HG02938 (cell line): ENCODE data around the gene PI4KA.

ENCODE experiments used
- ATAC-seq: cut with Tn5 transposase; IDR thresholded peaks from one replicate; pipeline ENCODE4 v1.9.1; 2021; ENCODE audit warnings: mild to moderate bottlenecking, moderate library complexity; ENCODE audit not compliant: unreplicated experiment

Gene PI4KA

DNA sequence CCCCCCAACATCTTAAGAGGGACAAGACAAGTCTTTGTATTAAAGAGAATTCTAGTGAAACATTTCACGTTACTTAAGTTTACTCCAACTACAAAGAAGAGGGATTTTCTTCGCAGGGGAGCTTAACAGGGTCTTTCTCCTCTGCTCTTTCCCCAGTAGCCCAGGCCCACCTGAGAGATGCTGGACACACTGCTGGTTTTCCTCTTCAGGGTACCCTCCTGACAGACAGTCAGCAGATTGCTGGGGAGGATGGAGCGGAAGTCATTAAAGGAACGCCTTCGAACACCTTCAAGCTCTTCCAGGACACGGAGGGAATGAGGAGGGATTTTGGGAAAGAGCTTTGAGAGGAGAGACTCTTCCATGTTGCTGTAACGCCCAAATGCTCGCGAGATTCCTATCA, 39.1 kb downstream of the PI4KA start:
- no peak for ATAC-seq

GRCh38 chr22:20818471-20818870, 40.1 kb downstream of the PI4KA start:
- no peak for ATAC-seq

DNA sequence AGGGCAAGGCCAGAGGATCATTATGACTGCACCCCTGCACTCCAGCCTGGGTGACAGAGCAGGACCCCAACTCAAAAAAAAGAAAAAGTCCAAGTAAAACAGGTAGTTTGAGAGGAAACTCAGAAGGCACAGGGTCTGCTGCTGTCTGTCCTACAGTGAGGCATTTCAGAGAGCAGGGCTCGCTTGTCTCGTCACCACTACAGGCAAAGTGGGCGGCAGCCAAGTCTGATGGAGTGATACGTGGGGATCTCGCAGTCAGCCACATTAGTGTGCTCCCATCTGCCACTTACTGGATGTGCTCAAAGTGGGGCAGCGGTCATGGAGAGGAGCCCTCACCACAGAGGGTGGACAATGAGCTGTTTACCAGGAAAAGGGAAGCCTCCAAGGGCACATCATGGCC, 42.1 kb downstream of the PI4KA start:
- ATAC-seq: no peak

DNA sequence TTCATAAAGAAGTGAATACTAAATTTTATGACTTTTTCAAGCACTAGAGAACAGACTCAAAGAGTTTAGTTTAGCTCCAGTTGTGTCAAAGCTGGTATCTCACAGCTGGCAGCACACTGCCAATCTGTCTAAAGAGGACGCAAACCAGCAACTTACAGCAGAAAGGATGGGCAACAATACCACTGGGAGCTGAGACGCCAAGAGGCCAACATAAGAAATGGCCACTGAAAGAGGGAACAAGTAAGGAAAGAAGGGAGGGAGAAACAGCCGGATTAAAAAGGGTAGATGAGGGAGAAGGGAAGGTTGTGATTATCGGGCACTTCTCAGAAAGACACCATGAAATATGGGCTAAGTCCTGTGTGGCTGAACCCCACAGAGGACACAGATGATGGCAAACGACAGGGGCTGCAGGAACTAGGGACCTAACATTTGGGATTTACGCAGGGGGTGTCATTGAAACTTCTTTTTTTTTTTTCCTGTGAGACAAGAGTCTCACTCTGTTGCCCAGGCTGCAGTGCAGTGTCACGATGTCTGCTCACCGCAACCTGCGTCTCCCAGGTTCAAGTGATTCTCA, 43.0 kb downstream of the PI4KA start:
- no peak for ATAC-seq

DNA sequence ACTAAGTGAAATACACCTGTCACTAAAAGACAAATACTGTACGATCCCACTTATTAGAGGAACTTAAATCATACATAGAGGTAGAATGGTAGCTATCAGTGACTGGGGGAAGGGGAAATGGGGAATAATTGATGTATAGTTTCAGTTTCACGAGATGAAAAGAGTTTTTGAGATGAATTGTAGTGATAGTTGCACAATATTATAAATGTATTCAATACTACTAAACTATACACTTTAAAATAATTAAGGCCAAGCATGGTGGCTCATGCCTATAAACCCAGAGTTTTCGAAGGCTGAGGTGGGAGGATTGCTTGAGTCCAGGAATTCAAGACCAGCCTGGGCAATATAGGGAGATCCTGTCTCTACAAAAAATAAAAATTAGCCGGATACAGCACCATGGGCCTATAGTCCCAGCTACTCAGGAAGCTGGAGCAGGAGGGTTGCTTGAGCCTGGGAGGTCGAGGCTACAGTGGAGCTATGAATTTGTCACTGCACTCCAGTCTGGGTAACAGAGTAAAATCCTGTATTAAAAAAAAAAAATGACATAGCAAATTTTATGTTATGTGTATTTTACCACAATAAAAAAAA, 44.3 kb downstream of the PI4KA start:
- no peak for ATAC-seq

DNA sequence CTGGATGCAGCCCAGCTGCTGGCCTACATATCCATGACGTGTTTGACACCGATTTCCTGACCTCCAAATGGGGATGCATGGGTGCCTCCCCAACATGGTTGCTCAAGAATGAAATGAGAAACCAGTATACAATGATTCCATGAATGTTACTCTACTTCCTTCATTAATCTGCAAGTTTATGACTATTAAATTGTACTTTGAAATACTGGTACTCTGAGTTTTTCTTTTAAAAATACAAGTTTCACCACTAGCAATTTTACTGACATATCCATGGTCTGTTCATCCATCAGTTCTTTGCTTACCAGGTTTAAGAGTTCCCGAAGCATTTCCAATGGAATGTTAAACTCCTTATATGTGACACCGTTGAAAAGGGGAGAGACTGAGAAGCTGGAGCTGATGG, 45.6 kb downstream of the PI4KA start:
- no peak for ATAC-seq

DNA sequence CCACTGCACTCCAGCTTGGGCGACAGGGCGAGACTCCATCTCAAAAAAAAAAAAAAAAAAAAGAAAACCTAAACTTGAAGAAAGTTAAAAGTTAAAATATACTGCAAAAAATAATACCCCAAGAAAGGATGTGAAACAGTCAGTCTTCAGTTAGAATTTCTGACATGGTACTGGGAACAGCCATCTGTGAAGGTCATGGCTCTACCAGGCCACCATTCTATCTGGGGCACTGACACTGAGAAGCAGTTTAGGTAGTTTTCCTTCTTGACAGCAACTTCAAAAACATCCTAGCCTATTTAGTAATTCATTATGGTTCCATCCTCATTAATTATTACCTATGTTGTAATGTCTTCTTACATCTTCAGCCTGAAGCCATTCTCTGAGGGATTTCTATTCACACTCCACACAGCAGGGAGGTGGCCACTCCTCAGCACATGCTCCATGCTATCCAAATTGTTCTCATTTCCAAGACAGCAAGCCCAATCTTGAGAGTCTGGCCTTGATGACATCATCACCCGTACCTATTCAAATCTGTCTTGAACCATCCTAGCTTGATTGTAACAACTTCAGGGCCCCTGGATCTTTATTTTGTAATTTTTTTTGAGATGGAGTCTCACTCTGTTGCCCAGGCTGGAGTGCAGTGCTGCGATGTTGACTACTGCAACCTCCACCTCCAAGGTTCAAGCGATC, 46.5 kb downstream of the PI4KA start:
- ATAC-seq: no peak

GRCh38 chr22:20811171-20811570, 47.4 kb downstream of the PI4KA start:
- ATAC-seq: no peak

DNA sequence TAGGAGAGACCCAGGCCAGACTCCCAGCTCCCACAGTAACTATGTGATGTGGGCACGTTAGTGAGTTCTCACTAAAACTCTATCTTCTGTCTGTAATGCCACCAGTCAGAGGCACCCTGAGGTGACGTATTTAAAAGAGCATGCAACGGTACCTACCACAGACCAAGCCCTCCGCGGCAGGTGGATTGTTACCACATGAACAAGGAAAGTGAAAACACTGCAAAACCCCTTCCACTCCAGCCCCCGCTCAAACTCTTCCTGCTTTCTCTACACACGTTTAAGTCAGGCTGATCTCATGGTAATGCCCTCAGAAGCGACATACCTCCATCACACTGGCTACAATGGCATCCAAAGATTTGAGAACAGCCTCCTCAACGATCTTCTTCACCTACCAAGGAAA, 48.0 kb downstream of the PI4KA start:
- ATAC-seq: no peak

DNA sequence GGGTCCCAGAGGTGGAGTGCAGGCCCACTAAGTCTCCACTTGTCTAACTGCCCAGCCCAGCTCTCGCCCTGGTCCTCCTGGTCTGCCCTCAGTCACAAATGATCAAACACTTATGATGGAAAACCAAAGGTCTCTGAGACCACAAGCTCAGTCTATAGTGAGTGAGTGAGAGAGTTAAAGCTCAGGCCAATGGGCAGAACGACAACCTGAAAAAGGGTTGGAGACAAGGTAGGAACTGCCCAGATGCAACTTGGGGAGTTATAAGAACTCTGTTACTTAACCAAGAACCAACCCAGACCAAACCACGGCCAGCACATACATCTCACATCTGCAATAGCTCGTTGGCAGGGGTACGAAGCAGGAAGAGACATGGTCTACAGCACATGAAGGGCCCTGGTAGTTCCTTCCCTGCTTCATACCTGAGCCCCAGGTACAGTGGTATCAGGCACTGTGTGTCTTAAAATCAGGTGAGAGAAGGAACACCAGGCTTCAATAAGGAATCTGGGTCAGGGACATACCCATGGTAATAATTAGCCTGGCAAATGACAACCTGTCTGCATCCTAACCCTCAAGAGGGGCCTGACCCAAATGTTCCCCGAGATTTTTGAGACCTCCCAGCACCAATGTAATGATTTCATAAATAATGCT, 48.9 kb downstream of the PI4KA start:
- ATAC-seq: no peak

DNA sequence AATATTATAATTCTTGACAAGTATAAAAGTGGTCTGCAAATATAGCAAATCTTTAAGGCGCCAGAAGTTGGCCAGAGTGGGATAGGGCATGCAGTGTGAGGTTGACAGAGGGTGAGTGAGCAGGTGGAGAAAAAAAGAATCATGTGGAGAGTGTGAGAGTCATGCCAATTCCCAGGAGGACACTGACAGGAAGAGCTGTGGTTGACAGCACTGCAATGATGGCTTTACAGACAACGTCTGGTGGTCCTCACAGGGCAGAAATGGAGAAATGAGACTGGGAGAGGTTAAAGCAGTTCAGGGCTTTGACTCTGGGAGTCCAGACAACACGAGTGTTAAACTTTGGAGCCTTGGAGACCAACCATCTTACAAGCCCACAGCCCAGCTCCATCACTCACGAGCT, 49.8 kb downstream of the PI4KA start:
- no peak for ATAC-seq

DNA sequence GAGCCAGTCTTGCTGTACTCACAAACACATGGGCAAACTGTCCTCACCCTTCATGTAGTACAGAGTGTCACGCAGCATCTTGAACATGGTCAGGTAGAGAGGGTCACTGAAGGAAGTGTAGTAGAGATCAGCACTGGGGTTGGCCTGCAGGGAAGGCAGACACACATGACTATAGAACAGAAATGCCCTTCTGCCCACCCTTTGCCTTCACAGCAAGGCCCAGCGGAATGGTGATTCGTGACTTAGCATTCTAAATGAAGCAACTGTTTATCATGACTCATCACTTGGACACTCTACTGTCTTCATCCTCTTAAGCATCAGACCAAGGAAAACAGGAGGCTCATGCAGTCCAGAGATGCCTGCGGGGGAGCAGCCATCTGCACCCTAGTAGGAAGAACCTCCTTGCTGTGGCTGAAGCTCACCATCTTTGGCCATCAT, 51.3 kb downstream of the PI4KA start:
- no peak for ATAC-seq

GRCh38 chr22:20805972-20806471, 52.6 kb downstream of the PI4KA start:
- no peak for ATAC-seq

GRCh38 chr22:20804650-20805049, 54.0 kb downstream of the PI4KA start:
- no peak for ATAC-seq

DNA sequence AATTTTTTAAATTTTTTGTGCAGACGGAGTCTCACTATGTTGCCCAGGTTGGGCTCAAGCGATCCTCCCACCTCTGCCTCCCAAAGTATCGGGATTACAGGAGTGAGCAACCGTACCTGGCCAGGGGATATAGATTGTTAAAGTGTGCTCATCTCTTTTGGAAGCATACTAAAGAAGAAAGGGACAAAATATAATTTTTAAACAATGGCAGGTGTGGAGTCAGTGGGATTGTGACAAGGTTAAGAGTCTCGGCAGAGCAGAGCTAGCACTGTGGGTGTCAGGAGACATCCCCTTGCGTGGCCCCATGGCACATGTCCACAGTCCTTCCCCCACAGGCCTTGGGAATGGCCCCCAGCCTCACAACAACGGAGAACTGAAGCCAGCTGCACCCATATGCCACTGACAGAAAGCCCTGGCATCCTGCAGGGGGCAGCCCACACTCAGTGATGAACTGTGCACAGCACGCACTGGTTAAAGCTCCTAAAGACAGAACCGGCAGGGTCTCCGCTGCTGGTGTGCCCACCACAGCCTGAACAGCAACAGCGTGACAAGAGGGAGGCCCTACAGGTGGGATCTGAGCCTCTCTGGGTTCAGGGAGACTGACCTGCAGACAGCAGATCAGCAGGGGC, 54.8 kb downstream of the PI4KA start:
- ATAC-seq: no peak

DNA sequence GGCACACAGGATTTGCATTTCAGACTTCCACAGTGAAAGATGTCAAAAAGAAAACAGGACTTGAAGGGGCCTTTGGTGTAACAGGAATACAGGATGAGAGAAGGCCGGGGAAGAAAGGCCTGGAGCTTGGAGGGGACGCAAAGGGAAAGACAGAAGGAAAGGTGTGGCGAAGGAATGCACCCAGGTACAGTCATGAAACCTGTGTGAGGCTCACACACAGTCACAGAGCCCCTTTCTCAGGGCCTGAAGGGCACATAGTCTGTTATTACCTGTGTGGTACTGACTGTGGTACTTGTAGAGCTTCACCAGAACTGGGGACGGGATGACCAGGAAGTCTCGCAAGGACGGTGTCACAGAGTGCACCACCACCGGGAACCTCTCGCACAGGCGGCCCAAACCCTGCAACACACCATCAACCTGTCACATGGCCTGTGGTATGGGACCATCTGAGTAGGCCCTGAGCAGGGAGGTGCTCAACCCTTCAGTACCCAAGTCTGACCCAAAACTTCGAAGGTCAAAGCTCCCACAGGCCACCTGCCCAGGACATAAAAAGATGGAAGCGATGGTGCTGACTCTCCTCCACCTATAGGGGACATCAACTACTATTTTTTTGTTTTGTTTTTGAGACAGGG, 55.6 kb downstream of the PI4KA start:
- no peak for ATAC-seq

GRCh38 chr22:20802452-20802851, 56.2 kb downstream of the PI4KA start:
- ATAC-seq: no peak

DNA sequence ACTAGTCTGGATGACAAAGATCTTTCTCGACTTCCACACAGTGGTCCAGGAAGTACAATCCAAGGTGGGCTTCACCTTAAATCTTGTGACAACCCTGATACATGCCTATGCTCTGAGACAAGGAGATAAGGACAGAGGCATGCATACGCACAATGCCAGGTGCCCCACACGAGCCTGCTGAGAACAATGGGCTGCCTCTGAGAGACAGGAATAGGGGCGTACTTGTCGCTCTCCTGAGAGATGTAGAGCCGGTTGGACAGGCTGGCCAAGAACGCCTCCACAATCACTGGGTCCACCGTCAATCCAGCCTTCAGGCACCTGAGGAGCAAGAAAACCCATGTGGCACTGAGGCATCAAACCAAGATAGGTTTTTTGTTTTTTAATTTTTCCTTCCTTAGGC, 59.2 kb downstream of the PI4KA start:
- ATAC-seq: no peak

GRCh38 chr22:20798974-20799373, 59.6 kb downstream of the PI4KA start:
- ATAC-seq: no peak

- ATAC-seq: no peak
These were observed 60.4 kb downstream of the PI4KA start for GRCh38 chr22:20798218-20798617.

GRCh38 chr22:20796731-20797130, 61.9 kb downstream of the PI4KA start:
- ATAC-seq: no peak
